Superior temporal gyrus (tissue), 1 donor: ENCODE results near the gene GALNTL6.

Source experiments
- DNase-seq: peaks from one replicate; pipeline ENCODE4 v3.0.0-alpha.2; 2016; ENCODE audit errors: extremely low spot score

The GALNTL6 gene

DNA sequence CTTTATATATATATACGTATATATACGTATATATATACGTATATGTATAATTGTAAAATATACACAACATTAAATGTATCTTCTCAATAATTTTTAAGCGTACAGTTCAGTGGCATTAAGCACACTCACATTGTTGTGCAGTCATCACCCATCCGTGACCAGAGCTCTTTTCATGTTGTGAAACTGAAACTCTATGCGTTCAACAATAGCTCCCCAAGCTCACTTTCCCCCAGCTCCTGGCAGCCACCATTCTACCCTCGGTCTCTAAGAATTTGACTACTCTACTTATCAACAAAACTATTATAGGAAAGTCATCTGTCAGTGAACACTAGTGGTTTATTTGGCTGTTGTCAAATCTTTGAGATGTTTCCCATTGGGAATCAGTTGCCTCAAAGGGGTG, 733.6 kb downstream of the GALNTL6 start:
- no peak for DNase-seq

DNA sequence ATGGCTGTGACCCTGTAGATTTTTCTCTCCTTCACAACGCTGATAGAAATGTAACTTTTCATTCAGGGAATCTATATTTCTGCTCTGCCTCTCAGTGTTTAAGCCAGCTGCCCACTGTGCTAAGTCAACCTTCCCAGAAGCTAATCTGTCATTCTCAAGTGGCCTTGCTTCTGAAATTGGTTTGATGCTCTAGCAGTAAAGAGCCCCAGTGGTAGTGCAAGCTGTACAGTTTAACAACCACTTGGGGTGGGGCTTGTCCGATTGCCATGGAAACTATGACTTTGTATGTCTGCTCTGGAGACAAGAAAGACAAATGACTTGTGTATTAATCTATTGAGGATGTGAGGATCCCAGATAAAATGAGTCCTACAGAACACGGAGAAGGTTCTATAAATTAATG, 734.5 kb downstream of the GALNTL6 start:
- DNase-seq, result no peak

DNA sequence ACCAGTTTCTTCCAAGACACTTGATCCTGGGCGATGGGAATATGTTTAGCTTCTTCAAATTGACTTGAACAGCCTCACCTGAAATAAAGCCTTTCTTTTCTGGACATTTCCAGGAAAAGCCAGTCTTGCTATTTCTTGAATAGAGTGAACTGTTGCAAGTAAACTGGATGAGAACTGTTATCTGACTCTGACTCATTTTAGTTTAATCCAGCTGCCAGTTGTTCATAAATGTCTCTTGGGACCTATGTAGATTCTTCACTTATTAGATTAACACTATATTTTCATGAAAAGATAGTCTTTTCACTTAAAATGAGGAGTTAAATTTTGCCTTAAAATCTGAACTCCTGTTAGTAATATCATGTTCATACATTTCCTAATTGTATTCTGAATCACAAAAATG, 740.0 kb downstream of the GALNTL6 start:
- no peak for DNase-seq

DNA sequence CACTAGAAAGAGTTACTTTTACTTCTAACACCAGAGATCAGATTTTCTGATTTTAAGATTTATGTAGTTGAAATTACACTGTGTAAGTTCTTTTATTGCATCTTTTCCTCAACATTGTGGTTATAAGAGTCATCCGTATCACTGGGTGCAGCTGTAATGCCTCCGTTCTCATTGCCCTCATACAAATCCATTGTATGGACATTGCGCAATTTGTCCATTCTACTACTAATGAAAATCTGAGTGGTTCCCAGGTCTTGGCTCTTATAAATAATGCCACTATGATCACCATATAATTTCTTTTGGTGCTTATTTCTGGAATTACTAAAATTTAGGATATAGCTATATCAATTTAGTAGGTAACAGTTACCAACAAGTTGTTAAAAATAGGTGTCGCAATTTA, 741.4 kb downstream of the GALNTL6 start:
- DNase-seq, result no peak

DNA sequence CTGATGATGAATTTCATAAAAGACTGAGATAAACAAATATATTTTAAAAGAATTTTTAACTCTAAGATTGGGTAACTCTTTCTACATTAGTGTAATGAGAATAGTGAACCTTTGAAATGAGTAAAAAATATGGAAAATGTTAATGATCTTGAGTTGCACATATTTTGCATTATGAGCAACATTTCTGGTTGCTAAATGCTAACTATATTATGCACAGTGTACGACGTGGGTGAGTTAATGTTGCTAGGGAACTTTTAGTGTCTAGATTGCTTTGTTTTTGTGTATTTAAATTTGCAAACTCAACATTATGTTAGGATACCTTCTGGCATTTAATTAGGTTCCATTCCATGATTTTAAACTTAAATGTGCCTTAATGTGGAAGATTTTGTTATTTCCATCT, 742.5 kb downstream of the GALNTL6 start:
- peak; percentile 17 for DNase-seq

DNA sequence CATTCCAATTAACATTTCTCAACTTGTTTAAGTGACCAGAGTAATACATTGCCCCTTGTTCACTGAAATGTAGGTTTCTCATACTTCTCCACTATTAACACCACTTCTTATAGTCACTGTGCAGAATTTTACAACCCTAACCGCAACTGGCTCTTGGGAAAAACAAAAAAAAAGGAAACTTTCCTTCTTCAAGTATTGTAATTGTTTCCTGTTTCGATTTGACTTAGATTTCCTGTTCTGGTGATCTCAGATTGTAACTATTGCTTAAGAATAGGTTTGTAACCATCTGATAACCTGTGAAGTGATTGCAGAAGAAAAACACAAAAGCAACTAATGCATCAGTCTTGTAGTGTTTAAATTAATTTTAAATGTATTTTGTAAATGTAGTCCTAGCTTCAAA, 760.7 kb downstream of the GALNTL6 start:
- DNase-seq, result peak; percentile 22

DNA sequence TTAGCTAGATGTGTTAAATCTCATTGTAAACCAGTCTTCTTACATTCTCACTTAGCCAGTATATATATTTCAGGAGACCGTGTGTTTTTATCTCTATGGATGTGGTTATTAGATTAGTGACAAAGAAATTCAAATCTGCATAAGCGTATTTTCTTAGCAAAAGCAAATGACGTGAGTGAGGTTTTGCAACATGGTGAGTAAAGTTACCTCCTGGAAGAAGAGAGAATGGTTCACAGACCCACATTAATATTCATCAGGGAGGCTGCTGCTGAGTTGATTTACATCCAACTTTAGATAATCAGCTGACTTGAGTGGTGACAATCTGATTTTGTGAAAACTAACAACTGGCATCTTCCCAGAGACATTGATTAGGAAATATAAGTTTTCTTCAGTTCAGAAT, 765.5 kb downstream of the GALNTL6 start:
- no peak for DNase-seq

DNA sequence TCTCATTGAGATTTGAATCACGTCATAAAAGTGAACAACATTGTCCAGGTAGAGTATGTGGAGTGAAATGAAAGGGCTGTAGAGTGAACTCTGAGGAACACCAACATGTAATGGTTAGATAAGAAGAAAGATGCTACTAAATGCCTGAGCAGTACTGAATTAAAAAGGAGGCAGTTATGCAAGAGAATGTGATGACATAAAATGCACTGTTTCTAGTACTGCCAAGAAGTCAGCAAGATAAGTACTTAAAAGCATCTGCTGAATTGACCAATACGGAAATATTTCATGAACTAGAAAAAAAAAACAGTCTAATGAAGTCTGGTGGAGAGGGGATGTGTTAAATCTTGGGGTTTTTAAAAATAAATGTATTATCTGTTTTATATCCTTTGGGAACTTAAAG, 771.6 kb downstream of the GALNTL6 start:
- no peak for DNase-seq

DNA sequence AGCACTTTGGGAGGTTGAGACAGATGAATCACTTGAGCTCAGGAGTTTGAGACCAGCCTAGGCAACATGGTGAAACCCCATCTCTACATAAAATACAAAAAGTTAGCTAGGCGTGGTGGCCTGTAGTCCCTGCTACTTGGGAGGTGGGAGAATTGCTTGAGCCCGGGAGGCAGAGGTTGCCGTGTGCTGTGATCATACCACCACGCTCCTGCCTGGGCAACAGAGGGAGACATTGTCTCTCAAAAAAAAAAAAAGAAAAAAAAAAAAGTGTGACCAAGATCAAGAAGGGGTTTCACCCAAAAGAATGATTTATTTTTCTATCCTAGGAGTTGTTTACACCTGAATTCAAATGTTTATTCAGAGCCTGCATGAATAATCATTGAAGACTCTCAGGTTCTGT, 783.0 kb downstream of the GALNTL6 start:
- DNase-seq, result no peak

DNA sequence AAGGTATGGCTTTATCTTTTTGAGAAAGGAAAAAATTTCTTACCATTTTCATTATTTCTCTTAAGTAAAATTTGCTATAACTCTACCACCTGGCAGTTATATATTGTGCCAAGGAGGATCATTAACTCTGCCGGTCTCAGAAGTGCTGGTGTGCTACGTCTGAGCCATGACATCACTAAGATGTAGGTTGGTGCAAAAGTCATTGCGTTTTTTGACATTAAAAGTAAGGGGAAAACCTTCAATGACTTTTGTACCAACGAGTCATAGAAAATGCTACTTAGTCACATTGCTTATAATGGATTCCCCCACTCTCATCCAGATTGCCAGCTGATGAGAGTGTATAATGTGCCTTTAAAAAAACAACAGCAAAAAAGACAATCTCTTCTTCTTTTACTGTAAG, 786.4 kb downstream of the GALNTL6 start:
- DNase-seq, result no peak

DNA sequence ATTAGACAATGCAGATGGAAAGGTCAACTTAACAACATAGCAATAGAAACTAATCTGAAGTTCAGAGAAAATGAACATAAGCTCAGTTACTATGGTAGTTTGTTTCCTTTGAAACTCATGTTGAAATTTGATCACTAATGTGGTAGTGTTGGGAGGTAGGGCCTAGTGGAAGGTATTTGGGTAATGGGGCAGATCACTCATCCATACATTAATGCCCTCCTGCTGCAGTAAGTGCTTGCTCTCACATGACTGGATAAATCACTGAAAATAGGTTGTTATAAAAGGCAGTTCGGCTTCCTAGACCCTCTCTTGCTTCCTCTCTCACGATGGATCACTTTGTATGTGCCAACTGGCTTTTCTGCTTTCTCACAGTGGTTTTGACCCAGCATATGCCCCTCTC, 788.0 kb downstream of the GALNTL6 start:
- no peak for DNase-seq

DNA sequence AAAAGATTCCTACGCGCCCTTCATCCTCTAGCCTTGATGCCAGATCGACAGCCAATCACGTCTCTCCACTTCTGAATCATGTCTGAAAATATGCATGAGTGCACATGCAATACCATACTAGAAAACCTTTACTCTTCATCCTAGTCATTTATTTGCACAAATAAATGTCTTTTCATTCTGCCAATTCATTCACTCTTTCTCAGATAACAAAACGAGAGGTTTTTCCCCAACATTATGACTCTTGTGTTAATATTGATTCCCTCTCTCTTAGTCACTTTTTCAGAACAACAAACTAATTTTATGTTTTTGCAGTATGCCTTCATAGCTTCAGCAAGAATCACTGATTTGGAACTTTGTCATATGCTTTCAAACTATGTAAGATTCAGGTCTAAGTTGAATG, 806.0 kb downstream of the GALNTL6 start:
- DNase-seq, result no peak

DNA sequence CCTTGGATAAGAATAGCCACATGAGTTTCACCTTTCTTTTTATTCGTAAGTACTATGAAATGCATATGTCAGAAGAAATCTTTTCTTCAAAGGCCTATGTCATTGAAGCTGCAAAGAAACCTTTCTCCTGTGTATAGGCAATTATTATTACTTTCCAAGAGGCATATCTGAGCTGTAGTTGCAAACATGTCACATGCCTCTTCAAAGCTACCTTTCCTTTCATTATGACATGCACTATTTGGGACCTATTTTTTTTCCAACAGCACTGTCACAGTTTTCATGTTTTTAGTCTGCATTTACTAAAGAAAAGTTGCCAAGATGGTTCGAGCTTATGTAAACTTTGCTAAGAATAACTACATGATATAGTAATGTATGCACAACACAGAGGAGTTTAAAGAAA, 806.6 kb downstream of the GALNTL6 start:
- DNase-seq, result peak; percentile 50

DNA sequence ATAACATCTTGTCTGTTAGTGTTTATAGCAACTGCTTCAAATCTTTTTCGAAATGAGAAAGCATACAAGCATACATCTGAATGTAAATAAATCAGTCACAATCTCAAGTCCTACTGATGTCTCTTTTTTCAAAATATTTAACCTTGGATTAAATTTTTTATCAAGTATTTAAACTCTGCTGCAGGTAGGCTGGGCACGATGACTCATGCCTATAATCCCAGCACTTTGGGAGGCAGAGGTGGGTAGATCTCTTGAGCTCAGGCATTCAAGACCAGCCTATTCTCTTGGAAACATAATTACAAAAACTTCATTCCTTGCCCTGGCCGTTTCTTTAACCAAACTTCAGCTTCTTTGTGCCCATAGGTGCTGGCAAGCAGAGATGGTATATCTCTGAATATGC, 815.1 kb downstream of the GALNTL6 start:
- no peak for DNase-seq

DNA sequence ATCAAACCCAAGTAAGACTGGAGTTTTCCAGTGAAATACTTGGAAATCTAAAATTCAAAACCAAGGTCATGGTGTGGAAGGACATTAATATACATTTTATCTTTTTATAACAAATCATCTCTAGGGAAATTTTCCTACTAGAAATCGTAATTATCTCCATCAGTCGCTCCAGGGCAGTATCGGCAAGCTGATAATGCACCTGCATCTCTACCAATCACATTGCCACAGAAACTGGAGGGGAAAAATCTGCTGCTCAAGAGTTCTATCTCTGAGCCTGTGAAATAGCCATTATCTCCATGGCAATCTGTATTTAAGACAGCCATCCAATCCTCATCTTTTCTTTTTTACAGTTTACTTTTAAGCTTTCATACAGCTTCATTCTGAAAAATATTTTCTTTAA, 817.1 kb downstream of the GALNTL6 start:
- no peak for DNase-seq

DNA sequence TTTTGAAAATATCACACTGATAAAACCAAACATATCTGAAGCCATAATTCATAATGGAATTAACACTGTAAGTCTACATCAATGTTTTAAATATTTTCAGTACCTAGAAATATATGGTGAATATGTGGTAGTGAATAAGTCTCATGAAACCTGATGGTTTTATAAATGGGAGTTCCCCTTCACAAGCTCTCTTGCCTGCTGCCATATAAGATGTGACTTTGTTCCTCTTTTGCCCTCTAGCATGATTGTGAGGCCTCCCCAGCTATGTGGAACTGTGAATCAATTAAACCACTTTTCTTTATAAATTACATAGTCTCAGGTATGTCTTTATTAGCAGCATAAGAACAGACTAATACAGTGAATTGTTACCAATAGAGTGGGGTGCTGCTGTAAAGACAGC, 818.6 kb downstream of the GALNTL6 start:
- no peak for DNase-seq

DNA sequence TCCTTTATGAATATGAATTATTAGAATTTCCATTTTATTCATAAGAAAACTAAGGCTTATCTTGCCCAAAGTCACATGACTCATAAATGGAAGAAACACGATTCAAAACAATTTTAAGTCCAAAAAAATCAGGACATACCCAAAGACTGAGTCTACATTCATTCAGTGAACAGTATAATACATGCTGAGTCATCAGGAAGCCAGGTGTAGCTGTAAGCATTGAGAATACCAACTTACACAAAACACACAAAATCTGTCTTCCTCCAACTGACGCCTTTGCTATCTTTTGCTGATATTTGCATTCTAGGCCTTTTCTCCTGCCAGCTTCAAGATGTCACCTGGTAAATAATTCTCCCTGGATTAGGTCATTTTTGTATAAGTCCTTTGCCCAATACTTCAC, 835.3 kb downstream of the GALNTL6 start:
- DNase-seq, result no peak

DNA sequence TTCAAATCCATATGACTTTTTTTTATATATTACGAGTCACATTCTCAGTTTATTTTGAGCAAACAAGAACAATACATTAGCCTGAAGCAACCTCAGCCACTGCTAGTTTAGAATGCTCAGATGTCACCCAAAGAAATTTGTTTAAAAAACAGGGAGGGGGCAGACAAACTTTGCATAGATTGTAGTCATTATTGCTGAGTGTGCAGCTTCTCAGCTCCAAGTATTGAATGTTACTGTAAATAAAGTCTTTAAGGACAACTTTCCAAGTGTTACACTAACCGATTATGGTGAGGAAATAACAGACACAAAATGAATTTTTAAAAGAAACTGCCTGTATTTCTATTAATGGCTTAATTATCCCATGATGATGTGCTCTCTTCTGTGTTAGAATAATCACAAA, 835.9 kb downstream of the GALNTL6 start:
- DNase-seq, result no peak

DNA sequence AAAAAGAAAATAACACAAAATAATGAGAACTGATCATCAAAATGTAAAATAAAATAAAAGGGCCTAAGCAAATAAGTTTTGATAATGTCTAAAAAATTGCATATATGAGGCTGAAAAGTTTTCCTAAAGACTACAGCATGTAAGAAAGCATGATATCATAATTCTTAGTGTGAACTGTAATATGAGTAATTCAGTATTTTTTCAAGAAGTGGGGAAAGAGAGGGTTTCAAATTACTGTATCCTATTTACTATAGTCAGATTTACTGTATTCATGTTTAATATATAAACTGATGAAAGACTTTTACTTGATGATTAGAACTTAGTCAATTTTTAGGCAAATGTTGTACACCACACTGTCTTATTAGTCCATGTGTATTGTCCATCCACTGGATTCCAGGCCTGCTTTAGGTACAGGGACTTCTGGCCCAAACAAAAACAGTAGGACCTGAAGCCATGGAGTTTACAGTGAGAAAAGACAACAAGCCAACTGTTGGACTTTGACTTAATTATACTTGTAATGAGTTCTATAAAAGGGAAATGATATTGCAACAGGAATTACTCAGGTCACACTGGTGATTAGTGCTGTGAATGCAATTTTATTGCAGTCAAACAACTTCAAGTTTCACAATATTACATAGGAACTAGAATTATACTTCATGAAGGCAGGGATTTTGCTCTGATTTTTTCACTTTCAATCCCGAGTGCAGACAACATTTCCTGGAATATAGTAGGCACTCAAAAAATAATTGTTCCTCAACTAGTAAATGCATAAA, 837.7 kb downstream of the GALNTL6 start:
- no peak for DNase-seq

DNA sequence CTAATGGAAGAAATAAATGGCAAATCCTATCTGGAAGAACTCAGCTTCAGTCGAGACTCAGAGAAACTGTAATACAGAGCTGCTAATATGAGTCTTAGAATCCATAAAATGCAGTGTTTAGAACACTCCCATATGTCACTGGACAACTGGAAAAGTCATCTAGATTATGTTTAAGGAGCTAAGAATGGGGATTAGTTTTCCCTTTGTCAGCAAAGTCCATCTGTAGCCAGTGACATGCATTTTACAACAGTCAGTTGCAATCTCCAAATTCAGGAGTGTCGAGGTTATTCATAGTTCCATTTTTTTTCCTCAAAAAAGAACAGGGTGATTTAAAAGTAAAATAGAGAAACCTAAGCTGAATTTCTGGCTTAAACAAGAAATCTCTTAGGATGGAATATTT, 838.8 kb downstream of the GALNTL6 start:
- DNase-seq, result no peak

DNA sequence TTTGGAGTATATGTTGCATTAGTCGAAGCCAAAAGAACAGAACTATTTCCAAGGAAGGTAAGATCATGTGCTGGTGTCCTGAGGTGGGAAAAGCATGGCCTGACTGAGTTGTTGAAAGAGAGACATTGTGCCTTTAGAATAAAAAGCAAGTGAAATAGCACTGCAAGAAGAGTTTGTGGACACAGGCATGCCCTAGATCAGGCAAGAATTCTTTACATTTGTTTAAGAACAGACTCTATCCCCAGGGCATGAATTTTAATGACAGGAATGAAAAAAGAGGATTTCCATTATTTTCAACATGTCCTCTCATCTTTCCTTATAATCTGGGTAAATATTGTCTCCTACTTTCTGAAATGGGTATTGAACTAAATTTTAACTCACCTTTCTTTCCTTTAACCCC, 839.2 kb downstream of the GALNTL6 start:
- DNase-seq, result no peak

DNA sequence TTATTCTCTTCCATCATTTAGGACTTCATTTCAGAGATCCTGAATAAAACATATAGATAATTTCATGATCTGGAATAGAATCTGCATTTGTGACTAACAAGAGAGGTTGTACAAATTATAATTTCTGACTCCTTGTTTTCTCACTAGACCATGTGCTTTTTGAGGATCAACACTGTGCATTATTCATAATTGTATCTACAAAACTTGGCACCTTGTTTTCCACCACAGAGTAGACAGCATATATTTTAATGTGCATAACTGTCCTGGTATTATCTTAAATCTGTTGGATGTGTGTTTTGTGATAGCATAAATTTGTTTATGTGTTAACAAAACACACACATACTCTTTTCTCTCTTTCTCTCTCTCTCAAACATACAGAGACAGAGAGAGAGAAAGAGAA, 840.5 kb downstream of the GALNTL6 start:
- no peak for DNase-seq

DNA sequence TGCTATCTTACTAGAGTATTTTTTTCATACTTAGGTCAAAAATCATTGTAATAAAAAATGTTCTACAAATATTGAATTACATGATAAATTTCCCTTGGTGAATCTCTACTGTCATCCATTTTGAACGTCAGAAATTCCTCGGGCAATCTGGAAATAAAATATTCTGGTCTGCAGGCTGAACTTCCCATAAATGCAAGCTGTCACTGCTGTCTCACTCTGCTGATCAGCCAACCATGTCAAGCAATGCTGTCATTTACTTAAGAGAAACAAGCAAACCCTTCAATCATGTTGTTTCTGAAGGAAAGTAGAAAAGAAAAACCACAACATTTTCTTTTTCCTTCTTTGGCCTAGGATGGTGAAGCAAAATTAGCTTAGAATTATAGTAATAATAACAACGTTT, 841.3 kb downstream of the GALNTL6 start:
- DNase-seq, result no peak

DNA sequence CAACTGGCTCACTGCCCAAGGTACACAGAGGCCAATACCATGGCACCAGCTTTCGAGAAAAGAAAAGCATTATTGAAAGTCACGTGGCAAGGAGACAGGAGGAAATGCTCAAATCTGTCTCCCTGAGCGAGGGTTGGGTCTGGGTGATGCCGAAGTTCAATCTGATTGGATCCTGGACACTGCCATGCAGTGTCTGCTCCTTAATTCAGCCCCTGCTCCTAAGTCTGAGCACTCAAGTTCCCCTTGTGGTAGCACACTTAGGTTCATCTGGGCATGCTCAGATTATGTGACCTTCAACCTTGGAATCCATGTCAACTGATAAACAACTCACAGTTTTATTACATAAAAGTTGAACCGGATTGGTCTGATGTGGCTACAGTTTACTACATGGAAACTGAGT, 842.9 kb downstream of the GALNTL6 start:
- DNase-seq, result no peak
